Gastroesophageal sphincter (tissue), 4 donors: ENCODE measurements around the gene RASGRP1. TPM values are rescaled to one million over a fixed set of nuclear protein-coding genes. Genes with fewer than 3 reads are reported as not detected.

Experiments
- ATAC-seq: fragments of 150-250 bp; one replicate; pipeline ENCODE4 v1.9.1; 2016; ENCODE audit warnings: mild to moderate bottlenecking, moderate library complexity
- H3K27ac ChIP-seq, 4 donors: fragments of 200-600 bp; sonication (generic) in 3 of 4; 1 replicate in 3 of 4; 2 replicates in 1 of 4; pipeline ENCODE4 v1.5.1; 2016 to 2019
- H3K27me3 ChIP-seq: fragments of 200-600 bp; sonication (generic); one replicate; pipeline ENCODE4 v1.5.1; 2019
- H3K36me3 ChIP-seq, 2 donors: fragments of 200-600 bp; sonication (generic); one replicate each; pipeline ENCODE4 v1.5.1; 2019; ENCODE audit warnings: control low read depth in 1 of 2
- H3K4me1 ChIP-seq, 3 donors: fragments of 200-600 bp; sonication (generic); 1 replicate in 2 of 3; 2 replicates in 1 of 3; pipeline ENCODE4 v1.5.1; 2016 to 2019; ENCODE audit warnings: control low read depth in 2 of 3
- H3K4me3 ChIP-seq, 2 donors: fragments of 200-600 bp; sonication (generic); one replicate each; pipeline ENCODE4 v1.5.1; 2019; ENCODE audit warnings: mild to moderate bottlenecking in 1 of 2, moderate library complexity in 1 of 2
- H3K9me3 ChIP-seq, 3 donors: fragments of 200-600 bp; sonication (generic); one replicate each; pipeline ENCODE4 v1.5.1; 2017 to 2019; ENCODE audit warnings: control low read depth in 2 of 3
- CTCF ChIP-seq, 4 experiments: fragments of 200-600 bp in 2 of 4; fragments of 450-650 bp in 2 of 4; sonication (generic) in 1 of 4; IDR thresholded peaks; one replicate each; pipeline ENCODE4 v1.5.1; 2017 to 2019; ENCODE audit warnings: antibody characterized with exemption in 4 of 4, mild to moderate bottlenecking in 2 of 4, moderate library complexity in 2 of 4
- EP300 ChIP-seq: sonication (generic); formaldehyde crosslinking; IDR thresholded peaks from one replicate; pipeline ENCODE4 v1.6.1; 2017; ENCODE audit warnings: antibody characterized with exemption, mild to moderate bottlenecking
- POLR2A ChIP-seq, 2 donors: fragments of 450-650 bp; IDR thresholded peaks; one replicate each; pipeline ENCODE4 v1.6.1; 2017; ENCODE audit warnings: antibody characterized with exemption in 2 of 2, mild to moderate bottlenecking in 2 of 2, moderate library complexity in 1 of 2
- POLR2AphosphoS5 ChIP-seq: sonication (generic); formaldehyde crosslinking; IDR thresholded peaks from one replicate; pipeline ENCODE4 v1.6.1; 2017; ENCODE audit warnings: antibody characterized with exemption
- WGBS, 2 donors: methylation state at CpG; one replicate each; pipeline ENCODE4 v1.1.5; 2018; ENCODE audit warnings: low coverage in 1 of 2; 5-methylcytosine and 5-hydroxymethylcytosine counted together
- total RNA-seq, 4 donors: library from RNA; depleted of rRNA; stranded (reverse); fragments of >200 nt; gene quantifications; one replicate each; pipeline ENCODE4 v1.1.0, GENCODE V29; 2016

RASGRP1 gene
- total RNA-seq, 4 donors from 2014 or later, result 0.16 to 0.81 (median 0.55) TPM

- H3K4me3 ChIP-seq, result no peak overlapping the region
- TF ChIP-seq CTCF (IDR thresholded peaks at IDR 0.05) (no peak), EP300 (no peak), POLR2A (IDR thresholded peaks at IDR 0.05) (no peak), POLR2AphosphoS5 (no peak)
Measured at GRCh38 chr15:38610748-38611147, 46.1 kb upstream of the RASGRP1 start.

GRCh38 chr15:38609097-38609738, 44.6 kb upstream of the RASGRP1 start:
- Histone ChIP-seq H3K27me3 (peaks cover 18% of the 10 kb centered on the region), H3K36me3 (no peaks in the 10 kb centered on the region), H3K4me1 (no peaks in the 10 kb centered on the region), H3K27ac (no peak overlapping the region), H3K4me3 (no peak overlapping the region), H3K9me3 (no peaks in the 10 kb centered on the region)
- TF ChIP-seq POLR2AphosphoS5, result no peak
- no peak for TF ChIP-seq CTCF (IDR thresholded peaks at IDR 0.05)
- TF ChIP-seq EP300, result no peak
- no peak for TF ChIP-seq POLR2A (IDR thresholded peaks at IDR 0.05)
- WGBS, 2 donors, result 83 to 90% methylated on average over 3 to 4 of the region's 4 CpGs
- no peak for ATAC-seq

More at GRCh38 chr15:38610748-38611147, 46.1 kb upstream of the RASGRP1 start:
- Histone ChIP-seq H3K36me3 (no peaks in the 10 kb centered on the region), H3K4me1 (no peaks in the 10 kb centered on the region), H3K9me3 (no peaks in the 10 kb centered on the region), H3K27me3 (peaks cover 22% of the 10 kb centered on the region), H3K27ac (no peak overlapping the region)
- 62 to 86% methylated on average over 6 to 7 of the region's 7 CpGs for WGBS, 2 donors
- no peak for ATAC-seq

- no peak overlapping the region for H3K27ac ChIP-seq
- H3K4me1 ChIP-seq, result no peaks in the 10 kb centered on the region
- H3K4me3 ChIP-seq, result no peak overlapping the region
- ATAC-seq, result no peak
- WGBS, 2 donors, result 77% methylated on average over 7 of the region's 7 CpGs
- no peaks in the 10 kb centered on the region for H3K36me3 ChIP-seq
- no peaks in the 10 kb centered on the region for H3K9me3 ChIP-seq
- TF ChIP-seq POLR2AphosphoS5 (no peak), POLR2A (IDR thresholded peaks at IDR 0.05) (no peak)
- peaks cover 21% of the 10 kb centered on the region for H3K27me3 ChIP-seq
Measured at GRCh38 chr15:38608682-38609081, 44.1 kb upstream of the RASGRP1 start.

- no peaks in the 10 kb centered on the region for H3K36me3 ChIP-seq
- H3K4me3 ChIP-seq, result no peak overlapping the region
- 79 to 90% methylated on average over 2 to 3 of the region's 3 CpGs for WGBS, 2 donors
- no peaks in the 10 kb centered on the region for H3K9me3 ChIP-seq
- H3K27ac ChIP-seq, result no peak overlapping the region
- ATAC-seq, result no peak
- no peaks in the 10 kb centered on the region for H3K4me1 ChIP-seq
- TF ChIP-seq POLR2AphosphoS5 (no peak), CTCF (IDR thresholded peaks at IDR 0.05) (no peak), POLR2A (IDR thresholded peaks at IDR 0.05) (no peak), EP300 (no peak)
- peaks cover 22% of the 10 kb centered on the region for H3K27me3 ChIP-seq
Measured at GRCh38 chr15:38605744-38606143, 41.1 kb upstream of the RASGRP1 start.

GRCh38 chr15:38603672-38604071, 39.1 kb upstream of the RASGRP1 start:
- Histone ChIP-seq H3K36me3 (no peaks in the 10 kb centered on the region), H3K27ac (no peak overlapping the region), H3K4me1 (no peaks in the 10 kb centered on the region), H3K4me3 (no peak overlapping the region), H3K9me3 (no peaks in the 10 kb centered on the region), H3K27me3 (peaks cover 22% of the 10 kb centered on the region)
- no peak for ATAC-seq
- TF ChIP-seq POLR2A (IDR thresholded peaks at IDR 0.05) (no peak), POLR2AphosphoS5 (no peak), EP300 (no peak), CTCF (IDR thresholded peaks at IDR 0.05) (no peak)
- WGBS, 2 donors, result 86 to 90% methylated on average over 2 to 5 of the region's 5 CpGs
